H9 (cell line): Measurements from ENCODE around the gene PRRT1B. TPM values are rescaled to one million over a fixed set of nuclear protein-coding genes. Genes with fewer than 3 reads are reported as not detected.

Source experiments
- DNase-seq: peaks from one replicate; pipeline ENCODE4 v3.0.0-alpha.2; 2017
- H2AFZ ChIP-seq: one replicate; pipeline ENCODE4 v1.6.1; 2013; ENCODE audit warnings: mild to moderate bottlenecking, low read length, control low read depth, moderate library complexity
- H2AK5ac ChIP-seq: 2 replicates; pipeline ENCODE4 v1.6.1; 2013; ENCODE audit warnings: low read length, control low read depth, mixed read lengths; ENCODE audit not compliant: insufficient read length
- H2BK120ac ChIP-seq: one replicate; pipeline ENCODE4 v1.6.1; 2013; ENCODE audit warnings: low read depth, mild to moderate bottlenecking, low read length, control low read depth, inconsistent platforms; ENCODE audit not compliant: poor library complexity, severe bottlenecking
- H2BK12ac ChIP-seq: 2 replicates; pipeline ENCODE4 v1.6.1; 2013; ENCODE audit warnings: low read length, control low read depth, mixed read lengths, low read depth; ENCODE audit not compliant: insufficient read length
- H2BK15ac ChIP-seq: 2 replicates; pipeline ENCODE4 v1.6.1; 2013; ENCODE audit warnings: low read depth, low read length, control low read depth
- H2BK20ac ChIP-seq: one replicate; pipeline ENCODE4 v1.6.1; 2013; ENCODE audit warnings: low read depth, mild to moderate bottlenecking, low read length, control low read depth, inconsistent platforms; ENCODE audit not compliant: poor library complexity, severe bottlenecking
- H2BK5ac ChIP-seq: 2 replicates; pipeline ENCODE4 v1.6.1; 2013; ENCODE audit warnings: low read length, control low read depth, mixed read lengths; ENCODE audit not compliant: insufficient read length
- H3K14ac ChIP-seq: 2 replicates; pipeline ENCODE4 v1.6.1; 2013; ENCODE audit warnings: low read length, control low read depth; ENCODE audit not compliant: insufficient read depth
- H3K18ac ChIP-seq: 2 replicates; pipeline ENCODE4 v1.6.1; 2013; ENCODE audit warnings: low read depth, mild to moderate bottlenecking, mixed read lengths, low read length, control low read depth; ENCODE audit not compliant: insufficient read length
- H3K23ac ChIP-seq: 2 replicates; pipeline ENCODE4 v1.6.1; 2013; ENCODE audit warnings: low read length, control low read depth, mixed read lengths, low read depth; ENCODE audit not compliant: insufficient read length
- H3K23me2 ChIP-seq: 2 replicates; pipeline ENCODE4 v1.6.1; 2013; ENCODE audit warnings: low read depth, mild to moderate bottlenecking, mixed read lengths, low read length, control low read depth; ENCODE audit not compliant: insufficient read length, poor library complexity, severe bottlenecking
- H3K27ac ChIP-seq: 2 replicates; pipeline ENCODE4 v1.5.1; 2013; ENCODE audit warnings: low read length, control low read depth, mixed read lengths, low read depth; ENCODE audit not compliant: insufficient read length
- H3K27me3 ChIP-seq: 2 replicates; pipeline ENCODE4 v1.6.1; 2013; ENCODE audit warnings: low read length, control low read depth, inconsistent platforms; ENCODE audit not compliant: insufficient read depth
- H3K4ac ChIP-seq: 2 replicates; pipeline ENCODE4 v1.6.1; 2013; ENCODE audit warnings: low read depth, mild to moderate bottlenecking, control low read depth, inconsistent platforms, low read length, moderate library complexity
- H3K4me1 ChIP-seq: 2 replicates; pipeline ENCODE4 v1.6.1; 2013; ENCODE audit warnings: low read length, control low read depth, inconsistent platforms; ENCODE audit not compliant: insufficient read depth
- H3K4me2 ChIP-seq: 2 replicates; pipeline ENCODE4 v1.6.1; 2013; ENCODE audit warnings: low read length, control low read depth, mixed read lengths; ENCODE audit not compliant: insufficient read length, insufficient read depth
- H3K56ac ChIP-seq: 2 replicates; pipeline ENCODE4 v1.6.1; 2013; ENCODE audit warnings: low read depth, mild to moderate bottlenecking, mixed read lengths, low read length, control low read depth; ENCODE audit not compliant: insufficient read length
- H3K79me1 ChIP-seq: 2 replicates; pipeline ENCODE4 v1.6.1; 2013; ENCODE audit warnings: low read depth, mild to moderate bottlenecking, moderate library complexity, low read length, control low read depth, inconsistent platforms; ENCODE audit not compliant: insufficient read depth, poor library complexity, severe bottlenecking
- H3K79me2 ChIP-seq: 2 replicates; pipeline ENCODE4 v1.6.1; 2013; ENCODE audit warnings: low read length, control low read depth, inconsistent platforms; ENCODE audit not compliant: insufficient read depth
- H3K9ac ChIP-seq: 2 replicates; pipeline ENCODE4 v1.6.1; 2013; ENCODE audit warnings: low read length, control low read depth, mixed read lengths; ENCODE audit not compliant: insufficient read length; ENCODE audit errors: extremely low read depth
- H3K9me3 ChIP-seq: one replicate; pipeline ENCODE4 v1.6.1; 2013; ENCODE audit warnings: low read depth, low read length, inconsistent platforms; ENCODE audit not compliant: control insufficient read depth
- H3T11ph ChIP-seq: one replicate; pipeline ENCODE4 v1.6.1; 2013; ENCODE audit warnings: mild to moderate bottlenecking, low read length, control low read depth, inconsistent platforms
- H4K20me1 ChIP-seq: one replicate; pipeline ENCODE4 v1.6.1; 2013; ENCODE audit not compliant: control insufficient read depth, insufficient read length, insufficient read depth
- H4K5ac ChIP-seq: 2 replicates; pipeline ENCODE4 v1.6.1; 2013; ENCODE audit warnings: low read depth, mild to moderate bottlenecking, mixed read lengths, low read length, control low read depth; ENCODE audit not compliant: insufficient read length
- H4K8ac ChIP-seq: replicated peaks from 2 replicates; pipeline ENCODE4 v1.6.1; 2013; ENCODE audit warnings: low read length, control low read depth, mixed read lengths, low read depth; ENCODE audit not compliant: insufficient read length
- H4K91ac ChIP-seq: 2 replicates; pipeline ENCODE4 v1.6.1; 2013; ENCODE audit warnings: low read depth, mild to moderate bottlenecking, moderate library complexity, mixed read lengths, low read length, control low read depth; ENCODE audit not compliant: insufficient read length
- H3K27ac Mint-ChIP-seq, 3 experiments: 2 replicates in 2 of 3; 3 replicates in 1 of 3; pipeline ENCODE4 v1.8.0; 2020 to 2021; ENCODE audit warnings: mixed read lengths in 3 of 3, mild to moderate bottlenecking in 1 of 3, moderate library complexity in 1 of 3
- H3K27me3 Mint-ChIP-seq: 2 replicates; pipeline ENCODE4 v1.8.0; 2021; ENCODE audit warnings: low read depth, mild to moderate bottlenecking, moderate library complexity, mixed read lengths
- H3K36me3 Mint-ChIP-seq, 3 experiments: 2 replicates in 2 of 3; 3 replicates in 1 of 3; pipeline ENCODE4 v1.8.0; 2020 to 2021; ENCODE audit warnings: low read depth in 3 of 3, mixed read lengths in 3 of 3; ENCODE audit not compliant: insufficient read depth in 1 of 3
- H3K4me1 Mint-ChIP-seq, 2 experiments: 2 replicates each; pipeline ENCODE4 v1.8.0; 2020; ENCODE audit warnings: mixed read lengths in 2 of 2
- H3K4me3 Mint-ChIP-seq, 2 experiments: 2 replicates in 1 of 2; 3 replicates in 1 of 2; pipeline ENCODE4 v1.8.0; 2020 to 2021; ENCODE audit warnings: mild to moderate bottlenecking in 2 of 2, mixed read lengths in 2 of 2, moderate library complexity in 1 of 2
- H3K9me3 Mint-ChIP-seq, 2 experiments: 2 replicates in 1 of 2; 3 replicates in 1 of 2; pipeline ENCODE4 v1.8.0; 2020; ENCODE audit warnings: mild to moderate bottlenecking in 2 of 2, mixed read lengths in 2 of 2, moderate library complexity in 1 of 2
- WGBS: extraction: QIAGEN DNeasy Blood & Tissue Kit; methylation state at CpG from one replicate; pipeline ENCODE4 v1.1.7; 2013; ENCODE audit warnings: missing lambda C conversion rate, low lambda C conversion rate, mixed read lengths; ENCODE audit not compliant: insufficient read length; ENCODE audit errors: extremely low coverage; 5-methylcytosine and 5-hydroxymethylcytosine counted together
- total RNA-seq: library from RNA; stranded (reverse); gene quantifications from 2 replicates; pipeline ENCODE4 v1.2.1, GENCODE V29; 2021
- TF ChIP-seq, protein P1 (sequence below): fragments of 200-600 bp; sonication (generic); conservative IDR thresholded peaks from 3 replicates; pipeline ENCODE4 v1.8.0; 2021; ENCODE audit warnings: antibody characterized with exemption, mild to moderate bottlenecking

Gene PRRT1B
- total RNA-seq, 1 experiment from 2014 or later: 1.0 TPM

DNA sequence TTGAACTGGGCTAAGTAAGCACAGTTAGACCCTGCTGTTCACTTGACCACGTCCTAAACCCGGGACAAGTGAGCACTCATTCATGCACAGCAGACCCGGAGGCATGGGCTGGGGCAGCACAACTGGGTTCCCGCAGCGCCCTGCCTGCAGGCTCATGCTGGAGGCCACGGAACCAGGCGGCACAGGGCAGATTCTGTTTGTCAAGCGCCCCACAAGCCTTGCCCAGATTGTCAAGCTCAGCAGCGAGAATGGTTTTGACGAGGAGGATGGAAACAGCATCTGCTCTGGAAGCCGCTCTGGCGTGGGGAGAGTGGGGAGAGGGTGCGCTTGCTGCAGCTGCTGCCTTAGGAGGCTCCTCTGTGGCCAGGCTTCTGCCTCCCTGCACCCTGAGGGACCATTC lies 32.7 kb downstream of the PRRT1B start:
- no peak overlapping the region for H3K27ac ChIP-seq

More for the DNA sequence above, 32.7 kb downstream of the PRRT1B start:
- Histone ChIP-seq H2BK120ac (no peak overlapping the region), H3K4ac (no peak overlapping the region), H2BK20ac (no peak overlapping the region), H4K5ac (no peak overlapping the region), H3K79me1 (no peaks in the 10 kb centered on the region), H2BK12ac (no peak overlapping the region), H3K23me2 (no peaks in the 10 kb centered on the region), H3T11ph (no peak overlapping the region), H3K4me2 (no peak overlapping the region), H3K56ac (no peak overlapping the region), H3K23ac (no peak overlapping the region), H3K9ac (no peak overlapping the region), H3K9me3 (no peaks in the 10 kb centered on the region), H4K91ac (no peak overlapping the region), H2AFZ (no peak overlapping the region), H2AK5ac (no peak overlapping the region), H4K8ac (no peak overlapping the region), H3K18ac (no peak overlapping the region), H4K20me1 (no peaks in the 10 kb centered on the region), H2BK5ac (no peak overlapping the region), H2BK15ac (no peak overlapping the region), H3K14ac (no peak overlapping the region), H3K79me2 (no peaks in the 10 kb centered on the region), H3K27me3 (no peaks in the 10 kb centered on the region), H3K4me1 (no peaks in the 10 kb centered on the region)
- no peak for DNase-seq
- Mint-ChIP-seq H3K9me3 (no peaks in the 10 kb centered on the region), H3K4me1 (0 out of 4 replicates have a peak, but pooled peaks cover 0 to 4% of the 10 kb centered on the region in 2 experiments), H3K4me3 (no peak overlapping the region), H3K36me3 (peaks cover 6 to 34% (median 21%) of the 10 kb centered on the region in 3 experiments; a peak in 5 of 7 replicates), H3K27ac (0 out of 7 replicates have a peak overlapping the region, but pooled peaks of 1 of the 3 experiments have one; percentile 23), H3K27me3 (no peaks in the 10 kb centered on the region)
- no CpG with 5 or more reads among the region's 13 CpGs for WGBS
- TF ChIP-seq, protein P1, sequence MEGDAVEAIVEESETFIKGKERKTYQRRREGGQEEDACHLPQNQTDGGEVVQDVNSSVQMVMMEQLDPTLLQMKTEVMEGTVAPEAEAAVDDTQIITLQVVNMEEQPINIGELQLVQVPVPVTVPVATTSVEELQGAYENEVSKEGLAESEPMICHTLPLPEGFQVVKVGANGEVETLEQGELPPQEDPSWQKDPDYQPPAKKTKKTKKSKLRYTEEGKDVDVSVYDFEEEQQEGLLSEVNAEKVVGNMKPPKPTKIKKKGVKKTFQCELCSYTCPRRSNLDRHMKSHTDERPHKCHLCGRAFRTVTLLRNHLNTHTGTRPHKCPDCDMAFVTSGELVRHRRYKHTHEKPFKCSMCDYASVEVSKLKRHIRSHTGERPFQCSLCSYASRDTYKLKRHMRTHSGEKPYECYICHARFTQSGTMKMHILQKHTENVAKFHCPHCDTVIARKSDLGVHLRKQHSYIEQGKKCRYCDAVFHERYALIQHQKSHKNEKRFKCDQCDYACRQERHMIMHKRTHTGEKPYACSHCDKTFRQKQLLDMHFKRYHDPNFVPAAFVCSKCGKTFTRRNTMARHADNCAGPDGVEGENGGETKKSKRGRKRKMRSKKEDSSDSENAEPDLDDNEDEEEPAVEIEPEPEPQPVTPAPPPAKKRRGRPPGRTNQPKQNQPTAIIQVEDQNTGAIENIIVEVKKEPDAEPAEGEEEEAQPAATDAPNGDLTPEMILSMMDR: no peak
